Adrenal gland (tissue), 5 donors: Measurements from ENCODE around the gene PAQR8.

Experiments used
- CTCF ChIP-seq, 6 experiments: fragments of 450-650 bp in 4 of 6; fragments of 200-600 bp in 2 of 6; sonication (generic) in 1 of 6; IDR thresholded peaks; 1 replicate in 5 of 6; 2 replicates in 1 of 6; pipeline versions ENCODE4 v1.5.1 to v1.8.0; 2016 to 2021; ENCODE audit warnings: antibody characterized with exemption in 6 of 6, mild to moderate bottlenecking in 2 of 6, moderate library complexity in 1 of 6
- POLR2A ChIP-seq, 2 donors: fragments of 450-650 bp; IDR thresholded peaks; one replicate each; pipeline ENCODE4 v1.6.1; 2017; ENCODE audit warnings: antibody characterized with exemption in 2 of 2, mild to moderate bottlenecking in 2 of 2, moderate library complexity in 1 of 2
- donor health status: DM: no; HTN: no; CAD: no.

- TF ChIP-seq CTCF (IDR thresholded peaks at IDR 0.05) (no peak), POLR2A (IDR thresholded peaks at IDR 0.05) (no peak)
Observed at GRCh38 chr6:52389626-52390360, 27.8 kb downstream of the PAQR8 start.
